Liver (tissue), 9 donors: ENCODE results near the gene KPNB1. TPM values are rescaled to one million over a fixed set of nuclear protein-coding genes. Genes with fewer than 3 reads are reported as not detected.

Experiments
- DNase-seq: peaks from one replicate; pipeline ENCODE4 v3.0.0-alpha.2; 2017; ENCODE audit warnings: low spot score
- H3K27ac ChIP-seq, 2 donors: one replicate each; pipeline ENCODE4 v1.7.0; 2013; ENCODE audit warnings: inconsistent platforms in 2 of 2, low read length in 2 of 2, control low read depth in 1 of 2, low read depth in 1 of 2, mild to moderate bottlenecking in 1 of 2
- H3K27me3 ChIP-seq, 4 donors: one replicate each; pipeline versions ENCODE4 v1.6.1 to v1.7.0; 2013; ENCODE audit warnings: low read length in 3 of 4, inconsistent platforms in 1 of 4, mild to moderate bottlenecking in 1 of 4, moderate library complexity in 1 of 4; ENCODE audit not compliant: control insufficient read depth in 4 of 4, insufficient read depth in 4 of 4
- H3K36me3 ChIP-seq, 4 donors: one replicate each; pipeline versions ENCODE4 v1.6.1 to v1.7.0; 2013; ENCODE audit warnings: low read length in 3 of 4, mild to moderate bottlenecking in 3 of 4, low read depth in 1 of 4, moderate library complexity in 1 of 4; ENCODE audit not compliant: control insufficient read depth in 4 of 4, insufficient read depth in 3 of 4
- H3K4me1 ChIP-seq, 4 donors: one replicate each; pipeline versions ENCODE4 v1.6.1 to v1.7.0; 2013; ENCODE audit warnings: low read length in 3 of 4, mild to moderate bottlenecking in 3 of 4, moderate library complexity in 1 of 4; ENCODE audit not compliant: control insufficient read depth in 4 of 4, insufficient read depth in 4 of 4
- H3K4me3 ChIP-seq, 3 donors: one replicate each; pipeline versions ENCODE4 v1.6.1 to v1.7.0; 2013; ENCODE audit warnings: low read length in 3 of 3, control low read depth in 1 of 3, low read depth in 1 of 3, mild to moderate bottlenecking in 1 of 3
- H3K9ac ChIP-seq, 2 donors: one replicate each; pipeline ENCODE4 v1.7.0; 2013; ENCODE audit warnings: low read length in 2 of 2, mild to moderate bottlenecking in 2 of 2, moderate library complexity in 2 of 2, control low read depth in 1 of 2, low read depth in 1 of 2
- H3K9me3 ChIP-seq, 4 donors: one replicate each; pipeline versions ENCODE4 v1.6.1 to v1.7.0; 2013; ENCODE audit warnings: low read length in 3 of 4; ENCODE audit not compliant: control insufficient read depth in 4 of 4
- EGR1 ChIP-seq, 2 donors: IDR thresholded peaks; 2 replicates each; pipeline ENCODE4 v1.6.1; 2016 to 2018; ENCODE audit warnings: antibody characterized with exemption in 2 of 2, low read depth in 2 of 2
- FOXA1 ChIP-seq: IDR thresholded peaks from 2 replicates; pipeline ENCODE4 v1.6.1; 2016; ENCODE audit warnings: antibody characterized with exemption
- FOXA2 ChIP-seq: IDR thresholded peaks from 2 replicates; pipeline ENCODE4 v1.6.1; 2016; ENCODE audit warnings: antibody characterized with exemption
- GABPA ChIP-seq, 2 donors: IDR thresholded peaks in 1 of 2; conservative IDR thresholded peaks in 1 of 2; 2 replicates each; pipeline ENCODE4 v1.6.1; 2016; ENCODE audit warnings: antibody characterized with exemption in 2 of 2, mild to moderate bottlenecking in 1 of 2, moderate library complexity in 1 of 2
- HNF4A ChIP-seq, 2 donors: conservative IDR thresholded peaks; 2 replicates each; pipeline ENCODE4 v1.6.1; 2016; ENCODE audit warnings: antibody characterized with exemption in 2 of 2, mild to moderate bottlenecking in 2 of 2
- HNF4G ChIP-seq: IDR thresholded peaks from 2 replicates; pipeline ENCODE4 v1.6.1; 2016; ENCODE audit warnings: antibody characterized with exemption
- JUND ChIP-seq, 2 donors: IDR thresholded peaks; 2 replicates each; pipeline ENCODE4 v1.6.1; 2016; ENCODE audit warnings: antibody characterized with exemption in 2 of 2
- NR2F2 ChIP-seq: IDR thresholded peaks from 2 replicates; pipeline ENCODE4 v1.6.1; 2016; ENCODE audit warnings: antibody characterized with exemption
- RAD21 ChIP-seq, 2 donors: IDR thresholded peaks; 2 replicates each; pipeline ENCODE4 v1.6.1; 2016; ENCODE audit warnings: antibody characterized with exemption in 2 of 2, mild to moderate bottlenecking in 2 of 2
- RXRA ChIP-seq, 2 donors: IDR thresholded peaks; 2 replicates each; pipeline ENCODE4 v1.6.1; 2017 to 2018; ENCODE audit warnings: antibody characterized with exemption in 2 of 2, mild to moderate bottlenecking in 1 of 2
- SP1 ChIP-seq: IDR thresholded peaks from 2 replicates; pipeline ENCODE4 v1.6.1; 2018; ENCODE audit warnings: antibody characterized with exemption, mild to moderate bottlenecking
- TAF1 ChIP-seq: conservative IDR thresholded peaks from 2 replicates; pipeline ENCODE4 v1.6.1; 2016; ENCODE audit warnings: antibody characterized with exemption, mild to moderate bottlenecking
- YY1 ChIP-seq: IDR thresholded peaks from 2 replicates; pipeline ENCODE4 v1.6.1; 2016; ENCODE audit warnings: antibody characterized with exemption, mild to moderate bottlenecking
- ZBTB33 ChIP-seq: IDR thresholded peaks from 2 replicates; pipeline ENCODE4 v1.6.1; 2016; ENCODE audit warnings: antibody characterized with exemption
- WGBS: extraction: QIAGEN DNeasy Blood & Tissue Kit; methylation state at CpG from one replicate; pipeline ENCODE4 v1.1.7; 2013; 5-methylcytosine and 5-hydroxymethylcytosine counted together
- polyA plus RNA-seq, 2 donors: library from polyadenylated mRNA; stranded (reverse) in 1 of 2; unstranded in 1 of 2; fragments of 200-250 nt in 1 of 2; fragments of >200 nt in 1 of 2; fragmentation: Nextera tagmentation in 1 of 2; extraction: Ambion mirVana in 1 of 2; gene quantifications; one replicate each; pipeline versions ENCODE4 v1.2.1 to v1.2.3, GENCODE V29; 2013 to 2015
- total RNA-seq, 2 donors: library from RNA; depleted of rRNA; stranded (reverse); fragments of >200 nt; gene quantifications; one replicate each; pipeline ENCODE4 v1.2.3, GENCODE V29; 2014
- TF ChIP-seq, protein P1 (sequence below): IDR thresholded peaks from 2 replicates; pipeline ENCODE4 v1.6.1; 2016; ENCODE audit warnings: antibody characterized with exemption
- TF ChIP-seq, protein P2 (sequence below): IDR thresholded peaks from 2 replicates; pipeline ENCODE4 v1.6.1; 2016; ENCODE audit warnings: antibody characterized with exemption, mild to moderate bottlenecking
- TF ChIP-seq, protein P3 (sequence below): fragments of 150-350 bp; IDR thresholded peaks from 2 replicates; pipeline ENCODE4 v1.5.1; 2017; ENCODE audit warnings: improper control_type of control experiment, low read depth, low read length; ENCODE audit not compliant: missing input control
- donor health status: healthy.
- donor health status: healthy.
- donor health status: healthy.
- donor health status: healthy.
- donor health status: healthy.

The KPNB1 gene
- total and polyA plus RNA-seq, 4 donors, result 27.6 to 114 (median 75.0) TPM

DNA sequence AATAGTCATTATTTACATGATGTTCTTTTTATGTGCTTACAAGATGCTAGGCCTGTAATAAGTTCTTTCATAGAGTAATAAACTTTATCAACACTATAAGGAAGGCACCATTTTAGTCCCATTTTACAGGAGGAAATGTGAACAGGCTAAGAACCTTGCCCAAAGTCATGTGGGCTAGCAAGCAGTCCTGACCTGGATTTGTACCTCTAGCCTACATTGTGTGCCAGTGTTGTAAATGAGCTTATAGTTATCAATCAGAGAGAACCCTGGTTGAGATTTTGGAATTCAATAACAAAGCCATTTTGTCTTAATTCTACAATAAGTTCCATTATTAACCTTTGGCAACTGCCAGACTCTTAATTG is 37.6 kb downstream of the KPNB1 start:
- Histone ChIP-seq H3K4me1 (no peaks in the 10 kb centered on the region), H3K27me3 (no peaks in the 10 kb centered on the region), H3K36me3 (peaks cover 1 to 21% (median 14%) of the 10 kb centered on the region in 4 donors), H3K9me3 (no peaks in the 10 kb centered on the region), H3K4me3 (no peak overlapping the region), H3K9ac (no peak overlapping the region), H3K27ac (no peak overlapping the region)
- TF ChIP-seq JUND (IDR thresholded peaks at IDR 0.05) (no peak), NR2F2 (no peak), TAF1 (no peak), SP1 (no peak), FOXA2 (no peak), FOXA1 (no peak), GABPA (IDR thresholded peaks at IDR 0.05 in 1 of 2, conservative IDR thresholded peaks at IDR 0.05 in 1 of 2) (no peak), HNF4G (no peak), ZBTB33 (no peak), RXRA (IDR thresholded peaks at IDR 0.05) (no peak), HNF4A (conservative IDR thresholded peaks at IDR 0.05) (no peak), RAD21 (IDR thresholded peaks at IDR 0.05) (no peak)
- TF ChIP-seq, protein P1, sequence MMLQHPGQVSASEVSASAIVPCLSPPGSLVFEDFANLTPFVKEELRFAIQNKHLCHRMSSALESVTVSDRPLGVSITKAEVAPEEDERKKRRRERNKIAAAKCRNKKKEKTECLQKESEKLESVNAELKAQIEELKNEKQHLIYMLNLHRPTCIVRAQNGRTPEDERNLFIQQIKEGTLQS, result no peak
- DNase-seq, result no peak

DNA sequence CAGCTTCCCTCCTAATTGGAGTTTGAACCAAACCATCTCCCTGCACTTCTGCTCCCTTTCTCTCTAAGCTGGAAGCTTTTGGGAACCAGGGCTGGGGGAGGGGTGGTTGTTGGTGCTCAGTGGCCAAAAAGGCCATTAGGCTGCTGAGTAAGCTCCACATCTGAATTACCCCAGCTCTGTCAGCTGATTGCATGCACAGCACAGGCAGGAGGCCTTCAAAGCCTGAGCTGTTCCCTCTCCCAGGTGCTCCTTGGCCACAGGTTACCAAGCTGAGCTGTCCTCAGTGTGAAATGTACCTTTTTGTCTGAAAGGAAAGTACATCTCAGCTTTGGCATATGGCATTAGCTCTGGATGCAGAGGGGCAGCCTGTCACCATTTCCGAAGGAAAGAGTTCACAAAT is 38.0 kb downstream of the KPNB1 start:
- H3K27ac ChIP-seq, result no peak overlapping the region
- H3K4me1 ChIP-seq, result peaks cover 0 to under 1% (median under 1%) of the 10 kb centered on the region in 4 donors
- H3K9ac ChIP-seq, result no peak overlapping the region
- no peaks in the 10 kb centered on the region for H3K27me3 ChIP-seq
- 93% methylated on average over 1 of the region's 1 CpG for WGBS
- peaks cover 0 to 17% (median 10%) of the 10 kb centered on the region in 4 donors for H3K36me3 ChIP-seq
- TF ChIP-seq RXRA (IDR thresholded peaks at IDR 0.05) (no peak), EGR1 (IDR thresholded peaks at IDR 0.05; ENCODE audit: low read depth in 2 of 2) (no peak), GABPA (IDR thresholded peaks at IDR 0.05 in 1 of 2, conservative IDR thresholded peaks at IDR 0.05 in 1 of 2) (no peak), RAD21 (IDR thresholded peaks at IDR 0.05) (no peak), SP1 (no peak)
- TF ChIP-seq, protein P1, result no peak
- H3K4me3 ChIP-seq, result no peak overlapping the region
- no peaks in the 10 kb centered on the region for H3K9me3 ChIP-seq
- DNase-seq, result no peak

DNA sequence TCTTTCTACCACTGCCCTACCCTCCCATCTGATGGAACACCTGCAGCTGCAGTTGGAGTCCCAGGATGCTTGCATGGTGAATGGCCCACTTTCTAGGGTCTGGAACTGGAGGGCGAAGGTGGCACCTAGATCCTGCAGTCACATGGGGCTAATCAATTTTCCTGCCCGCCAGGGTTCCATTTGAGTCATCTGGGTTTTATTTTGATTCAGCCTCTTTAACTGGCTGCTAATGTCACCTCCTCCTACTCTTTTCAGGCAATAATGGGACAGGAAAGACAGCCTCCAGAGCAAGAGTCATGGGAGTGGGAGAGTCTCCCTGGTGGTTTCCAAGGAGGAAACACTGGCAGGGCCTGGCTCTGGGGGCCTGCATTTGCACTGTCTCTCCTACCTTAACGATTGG is 40.4 kb downstream of the KPNB1 start:
- 60% methylated on average over 3 of the region's 3 CpGs for WGBS
- Histone ChIP-seq H3K36me3 (peaks cover 0 to 8% (median 0%) of the 10 kb centered on the region in 4 donors), H3K9me3 (no peaks in the 10 kb centered on the region), H3K27me3 (no peaks in the 10 kb centered on the region), H3K4me3 (no peak overlapping the region), H3K4me1 (peaks cover 2 to 16% (median 9%) of the 10 kb centered on the region in 4 donors), H3K27ac (no peak overlapping the region), H3K9ac (no peak overlapping the region)
- no peak for DNase-seq
- no peak for TF ChIP-seq TAF1
- TF ChIP-seq FOXA1, result no peak
- no peak for TF ChIP-seq ZBTB33
- no peak for TF ChIP-seq RXRA (IDR thresholded peaks at IDR 0.05)
- TF ChIP-seq, protein P1, result no peak
- no peak for TF ChIP-seq YY1
- TF ChIP-seq EGR1 (IDR thresholded peaks at IDR 0.05; ENCODE audit: low read depth in 2 of 2), result no peak
- TF ChIP-seq, protein P2, sequence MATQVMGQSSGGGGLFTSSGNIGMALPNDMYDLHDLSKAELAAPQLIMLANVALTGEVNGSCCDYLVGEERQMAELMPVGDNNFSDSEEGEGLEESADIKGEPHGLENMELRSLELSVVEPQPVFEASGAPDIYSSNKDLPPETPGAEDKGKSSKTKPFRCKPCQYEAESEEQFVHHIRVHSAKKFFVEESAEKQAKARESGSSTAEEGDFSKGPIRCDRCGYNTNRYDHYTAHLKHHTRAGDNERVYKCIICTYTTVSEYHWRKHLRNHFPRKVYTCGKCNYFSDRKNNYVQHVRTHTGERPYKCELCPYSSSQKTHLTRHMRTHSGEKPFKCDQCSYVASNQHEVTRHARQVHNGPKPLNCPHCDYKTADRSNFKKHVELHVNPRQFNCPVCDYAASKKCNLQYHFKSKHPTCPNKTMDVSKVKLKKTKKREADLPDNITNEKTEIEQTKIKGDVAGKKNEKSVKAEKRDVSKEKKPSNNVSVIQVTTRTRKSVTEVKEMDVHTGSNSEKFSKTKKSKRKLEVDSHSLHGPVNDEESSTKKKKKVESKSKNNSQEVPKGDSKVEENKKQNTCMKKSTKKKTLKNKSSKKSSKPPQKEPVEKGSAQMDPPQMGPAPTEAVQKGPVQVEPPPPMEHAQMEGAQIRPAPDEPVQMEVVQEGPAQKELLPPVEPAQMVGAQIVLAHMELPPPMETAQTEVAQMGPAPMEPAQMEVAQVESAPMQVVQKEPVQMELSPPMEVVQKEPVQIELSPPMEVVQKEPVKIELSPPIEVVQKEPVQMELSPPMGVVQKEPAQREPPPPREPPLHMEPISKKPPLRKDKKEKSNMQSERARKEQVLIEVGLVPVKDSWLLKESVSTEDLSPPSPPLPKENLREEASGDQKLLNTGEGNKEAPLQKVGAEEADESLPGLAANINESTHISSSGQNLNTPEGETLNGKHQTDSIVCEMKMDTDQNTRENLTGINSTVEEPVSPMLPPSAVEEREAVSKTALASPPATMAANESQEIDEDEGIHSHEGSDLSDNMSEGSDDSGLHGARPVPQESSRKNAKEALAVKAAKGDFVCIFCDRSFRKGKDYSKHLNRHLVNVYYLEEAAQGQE, result no peak
- TF ChIP-seq HNF4G, result no peak
- TF ChIP-seq GABPA (IDR thresholded peaks at IDR 0.05 in 1 of 2, conservative IDR thresholded peaks at IDR 0.05 in 1 of 2), result no peak
- no peak for TF ChIP-seq FOXA2
- no peak for TF ChIP-seq NR2F2
- TF ChIP-seq, protein P3, sequence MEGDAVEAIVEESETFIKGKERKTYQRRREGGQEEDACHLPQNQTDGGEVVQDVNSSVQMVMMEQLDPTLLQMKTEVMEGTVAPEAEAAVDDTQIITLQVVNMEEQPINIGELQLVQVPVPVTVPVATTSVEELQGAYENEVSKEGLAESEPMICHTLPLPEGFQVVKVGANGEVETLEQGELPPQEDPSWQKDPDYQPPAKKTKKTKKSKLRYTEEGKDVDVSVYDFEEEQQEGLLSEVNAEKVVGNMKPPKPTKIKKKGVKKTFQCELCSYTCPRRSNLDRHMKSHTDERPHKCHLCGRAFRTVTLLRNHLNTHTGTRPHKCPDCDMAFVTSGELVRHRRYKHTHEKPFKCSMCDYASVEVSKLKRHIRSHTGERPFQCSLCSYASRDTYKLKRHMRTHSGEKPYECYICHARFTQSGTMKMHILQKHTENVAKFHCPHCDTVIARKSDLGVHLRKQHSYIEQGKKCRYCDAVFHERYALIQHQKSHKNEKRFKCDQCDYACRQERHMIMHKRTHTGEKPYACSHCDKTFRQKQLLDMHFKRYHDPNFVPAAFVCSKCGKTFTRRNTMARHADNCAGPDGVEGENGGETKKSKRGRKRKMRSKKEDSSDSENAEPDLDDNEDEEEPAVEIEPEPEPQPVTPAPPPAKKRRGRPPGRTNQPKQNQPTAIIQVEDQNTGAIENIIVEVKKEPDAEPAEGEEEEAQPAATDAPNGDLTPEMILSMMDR, result no peak
- TF ChIP-seq HNF4A (conservative IDR thresholded peaks at IDR 0.05), result no peak
